ENCODE data around the gene ELMO1.

DNA sequence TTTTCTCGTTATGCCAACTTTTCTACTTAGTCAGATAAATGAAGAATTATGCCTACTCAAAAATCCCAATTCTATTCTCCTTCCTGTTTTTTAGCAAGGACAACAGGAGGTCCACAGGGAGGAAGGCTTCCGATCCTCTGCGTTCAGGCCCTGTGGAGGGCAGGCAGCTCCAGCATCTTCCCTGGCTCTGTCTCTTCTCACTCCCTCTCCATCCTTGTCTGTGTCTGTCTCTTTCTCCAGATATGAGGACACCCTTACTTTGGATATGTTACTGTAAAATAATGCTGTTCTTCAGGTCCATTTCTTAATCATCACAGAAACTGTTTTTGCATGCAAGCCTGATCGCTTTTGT is 166.6 kb downstream of the ELMO1 start:
- no peak for TF ChIP-seq TAF1 (IDR thresholded peaks at IDR 0.05; ENCODE audit: borderline replicate concordance, low read depth, low read length)
- TF ChIP-seq POLR2A (IDR thresholded peaks at IDR 0.05; ENCODE audit: low read depth, low read length) = no peak
- TF ChIP-seq POLR2AphosphoS5 (IDR thresholded peaks at IDR 0.05; ENCODE audit: low read depth, low read length) = no peak

Data from GM12892 (cell line).